GM12878 (cell line): Measurements from ENCODE around the gene CCDC39.
"Not testable (repeated sequence)": the region's sequence is repeated elsewhere in the genome, so short reads cannot be mapped to it uniquely, and the experiment has no call there.

Source experiments
- BRCA1 ChIP-seq: IDR thresholded peaks from 2 replicates; pipeline ENCODE4 v1.6.1; 2011; ENCODE audit warnings: low read depth, low read length, improper control_type of control experiment
- CTCF ChIP-seq, 3 experiments: IDR thresholded peaks in 2 of 3; conservative IDR thresholded peaks in 1 of 3; 2 replicates each; pipeline ENCODE4 v1.5.1; 2011; ENCODE audit warnings: low read depth in 3 of 3, low read length in 3 of 3, mild to moderate bottlenecking in 3 of 3, control low read depth in 2 of 3, moderate library complexity in 2 of 3, inconsistent platforms in 1 of 3, mixed read lengths in 1 of 3; ENCODE audit not compliant: control insufficient read depth in 2 of 3, insufficient read depth in 1 of 3; ENCODE audit errors: extremely low read depth in 1 of 3
- EP300 ChIP-seq, 2 experiments: fragments of 150-350 bp in 1 of 2; IDR thresholded peaks; 2 replicates each; pipeline ENCODE4 v1.6.1; 2011 to 2012; ENCODE audit warnings: low read depth in 2 of 2, low read length in 2 of 2, borderline replicate concordance in 1 of 2, improper control_type of control experiment in 1 of 2, inconsistent platforms in 1 of 2; ENCODE audit not compliant: control insufficient read depth in 1 of 2
- FOS ChIP-seq: IDR thresholded peaks from 3 replicates; pipeline ENCODE4 v1.6.1; 2011; ENCODE audit warnings: borderline replicate concordance; ENCODE audit not compliant: insufficient read length; ENCODE audit errors: extremely low read depth
- IKZF2 ChIP-seq, 2 experiments: fragments of 450-650 bp; IDR thresholded peaks; 2 replicates each; pipeline ENCODE4 v1.6.1; 2017; ENCODE audit warnings: mild to moderate bottlenecking in 2 of 2, moderate library complexity in 2 of 2
- JUNB ChIP-seq: IDR thresholded peaks from 2 replicates; pipeline ENCODE4 v1.6.1; 2016; ENCODE audit warnings: antibody characterized with exemption, mild to moderate bottlenecking
- NFYB ChIP-seq: IDR thresholded peaks from 2 replicates; pipeline ENCODE4 v1.6.1; 2011; ENCODE audit warnings: low read depth, mild to moderate bottlenecking, low read length, improper control_type of control experiment, moderate library complexity; ENCODE audit not compliant: insufficient read depth
- PML ChIP-seq: IDR thresholded peaks from 2 replicates; pipeline ENCODE4 v1.6.1; 2012; ENCODE audit warnings: low read length, inconsistent platforms
- POLR2A ChIP-seq: IDR thresholded peaks from 2 replicates; pipeline ENCODE4 v1.6.1; 2011; ENCODE audit warnings: low read depth, mild to moderate bottlenecking, low read length
- STAT3 ChIP-seq: IDR thresholded peaks from 2 replicates; pipeline ENCODE4 v1.6.1; 2011; ENCODE audit warnings: low read depth, low read length, improper control_type of control experiment
- TAF1 ChIP-seq: IDR thresholded peaks from 2 replicates; pipeline ENCODE4 v1.6.1; 2011; ENCODE audit warnings: mild to moderate bottlenecking, low read depth, low read length, borderline replicate concordance
- YY1 ChIP-seq: IDR thresholded peaks from 2 replicates; pipeline ENCODE4 v1.6.1; 2011; ENCODE audit warnings: low read depth, mild to moderate bottlenecking, low read length

DNA sequence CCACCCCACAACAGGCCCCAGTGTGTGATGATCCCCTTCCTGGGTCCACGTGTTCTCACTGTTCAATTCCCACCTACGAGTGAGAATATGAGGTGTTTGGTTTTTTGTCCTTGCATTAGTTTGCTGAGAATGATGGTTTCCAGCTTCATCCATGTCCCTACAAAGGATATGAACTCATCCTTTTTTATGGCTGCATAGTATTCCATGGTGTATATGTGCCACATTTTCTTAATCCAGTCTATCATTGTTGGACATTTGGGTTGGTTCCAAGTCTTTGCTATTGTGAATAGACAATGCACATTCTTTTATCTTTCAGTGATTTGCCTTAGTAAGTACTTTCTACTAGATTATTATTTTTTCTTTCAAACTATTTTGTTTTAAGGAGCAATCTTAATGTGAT lies 60.7 kb downstream of the CCDC39 start:
- TF ChIP-seq PML; CTCF (IDR thresholded peaks at IDR 0.05 in 2 of 3, conservative IDR thresholded peaks at IDR 0.05 in 1 of 3; ENCODE audit: control insufficient read depth in 2 of 3, extremely low read depth in 1 of 3, insufficient read depth in 1 of 3, low read depth in 3 of 3, low read length in 3 of 3); STAT3; TAF1; BRCA1; IKZF2 (IDR thresholded peaks at IDR 0.05); EP300 (IDR thresholded peaks at IDR 0.05; ENCODE audit: borderline replicate concordance in 1 of 2, control insufficient read depth in 1 of 2, low read depth in 2 of 2, low read length in 2 of 2); NFYB; POLR2A; YY1; FOS; JUNB: not testable (repeated sequence)
